Testis (tissue), 2 donors: ENCODE measurements around the gene CCDC14.

ENCODE experiments used
- CTCF ChIP-seq, 3 experiments: fragments of 450-650 bp in 2 of 3; fragments of 200-600 bp in 1 of 3; sonication (generic) in 1 of 3; IDR thresholded peaks; one replicate each; pipeline ENCODE4 v1.5.1; 2016 to 2019; ENCODE audit warnings: antibody characterized with exemption in 3 of 3, mild to moderate bottlenecking in 2 of 3, moderate library complexity in 1 of 3
- POLR2A ChIP-seq: fragments of 450-650 bp; IDR thresholded peaks from one replicate; pipeline ENCODE4 v1.6.1; 2017; ENCODE audit warnings: antibody characterized with exemption, mild to moderate bottlenecking, moderate library complexity

DNA sequence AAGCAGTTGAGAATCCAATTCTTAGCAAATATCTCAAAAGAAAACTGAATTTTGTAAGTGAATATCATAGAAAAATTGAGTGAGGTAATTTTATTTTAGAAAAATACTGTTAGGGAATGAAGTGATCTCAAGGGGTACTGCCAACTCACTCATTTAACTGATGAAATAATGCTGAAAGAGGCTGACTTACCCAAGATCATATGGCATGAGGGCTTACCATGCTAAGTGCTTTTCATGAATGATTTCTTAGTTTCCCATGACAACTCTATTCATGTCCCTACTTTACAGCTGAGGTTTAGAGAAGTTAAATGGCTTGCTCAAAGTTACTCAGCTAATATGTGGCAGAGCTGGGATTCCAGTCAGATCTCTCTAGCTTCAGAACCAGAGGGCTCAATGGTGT is 30.6 kb downstream of the CCDC14 start:
- TF ChIP-seq POLR2A (no peak), CTCF (IDR thresholded peaks at IDR 0.05) (no peak)
